Measurements from ENCODE around the gene CFAP251.
"Not testable (repeated sequence)": the region's sequence is repeated elsewhere in the genome, so short reads cannot be mapped to it uniquely, and the experiment has no call there.

The CFAP251 gene

GRCh38 chr12:121917950-121918678, at the start of gene CFAP251:
TSS of gene CFAP251 (plus strand) at chr12:121918592. CDS start at chr12:121921306, 2,714 bp downstream.
- DNase-seq (ENCODE audit: low spot score) = peak; percentile 84

- not testable (repeated sequence) for DNase-seq (ENCODE audit: low spot score)
Measured at GRCh38 chr12:121869229-121869628, 49.2 kb upstream of the CFAP251 start.

- no peak for DNase-seq (ENCODE audit: low spot score)
Measured at GRCh38 chr12:121871467-121871866, 46.9 kb upstream of the CFAP251 start.

- DNase-seq (ENCODE audit: low spot score) = no peak
Measured at GRCh38 chr12:121872546-121873215, 45.7 kb upstream of the CFAP251 start.

GRCh38 chr12:121873216-121873569, 45.2 kb upstream of the CFAP251 start:
- no peak for DNase-seq (ENCODE audit: low spot score)

GRCh38 chr12:121874071-121874470, 44.3 kb upstream of the CFAP251 start:
- no peak for DNase-seq (ENCODE audit: low spot score)

- DNase-seq (ENCODE audit: low spot score) = no peak
Measured at GRCh38 chr12:121875582-121875981, 42.8 kb upstream of the CFAP251 start.

GRCh38 chr12:121876080-121876447, 42.3 kb upstream of the CFAP251 start:
- DNase-seq (ENCODE audit: low spot score) = not testable (repeated sequence)

- DNase-seq (ENCODE audit: low spot score) = no peak
Measured at GRCh38 chr12:121883315-121883660, 35.1 kb upstream of the CFAP251 start.

GRCh38 chr12:121885129-121885528, 33.3 kb upstream of the CFAP251 start:
- DNase-seq (ENCODE audit: low spot score) = not testable (repeated sequence)

- no peak for DNase-seq (ENCODE audit: low spot score)
Measured at GRCh38 chr12:121888083-121888477, 30.3 kb upstream of the CFAP251 start.

GRCh38 chr12:121888478-121889273, 29.7 kb upstream of the CFAP251 start, which contains the start of gene PSMD9:
TSS of gene PSMD9 (plus strand) at chr12:121888790. CDS start at chr12:121888857, 67 bp downstream.
- peak; percentile 93 for DNase-seq (ENCODE audit: low spot score)

- DNase-seq (ENCODE audit: low spot score) = no peak
Measured at GRCh38 chr12:121889274-121889624, 29.1 kb upstream of the CFAP251 start.

- DNase-seq (ENCODE audit: low spot score) = not testable (repeated sequence)
Measured at GRCh38 chr12:121889661-121890060, 28.7 kb upstream of the CFAP251 start.

GRCh38 chr12:121892673-121893561, 25.5 kb upstream of the CFAP251 start:
- DNase-seq (ENCODE audit: low spot score) = no peak

GRCh38 chr12:121893961-121894460, 24.4 kb upstream of the CFAP251 start:
- DNase-seq (ENCODE audit: low spot score) = no peak

- DNase-seq (ENCODE audit: low spot score) = no peak
Measured at GRCh38 chr12:121894633-121895032, 23.8 kb upstream of the CFAP251 start.

- no peak for DNase-seq (ENCODE audit: low spot score)
Measured at GRCh38 chr12:121898287-121898686, 20.1 kb upstream of the CFAP251 start.

GRCh38 chr12:121899590-121899989, 18.8 kb upstream of the CFAP251 start:
- DNase-seq (ENCODE audit: low spot score) = no peak

- no peak for DNase-seq (ENCODE audit: low spot score)
Measured at GRCh38 chr12:121903202-121903601, 15.2 kb upstream of the CFAP251 start.

- no peak for DNase-seq (ENCODE audit: low spot score)
Measured at GRCh38 chr12:121905746-121906145, 12.6 kb upstream of the CFAP251 start.

- no peak for DNase-seq (ENCODE audit: low spot score)
Measured at GRCh38 chr12:121908702-121909101, 9.7 kb upstream of the CFAP251 start.

All from globus pallidus (tissue), 1 donor.